RWPE2 (cell line): ENCODE data around the gene PLEKHG7.

Experiments
- ATAC-seq: fragments of 200-7000 bp; cut with Tn5 transposase; 3 replicates; pipeline ENCODE4 v1.9.1; 2021; ENCODE audit warnings: low read depth
- DNase-seq: peaks from one replicate; pipeline ENCODE4 v3.0.0-alpha.2; 2020; ENCODE audit warnings: low spot score
- H3K27ac ChIP-seq: fragments of 450-650 bp; 2 replicates; pipeline ENCODE4 v1.5.1; 2017; ENCODE audit warnings: mild to moderate bottlenecking; ENCODE audit not compliant: poor library complexity, severe bottlenecking
- H3K27me3 ChIP-seq: fragments of 250-450 bp; sonication (Bioruptor Pico); 2 replicates; pipeline ENCODE4 v1.5.1; 2021; ENCODE audit warnings: mild to moderate bottlenecking, moderate library complexity; ENCODE audit not compliant: insufficient read depth, poor library complexity, severe bottlenecking
- H3K36me3 ChIP-seq: fragments of 250-450 bp; sonication (Bioruptor Pico); 2 replicates; pipeline ENCODE4 v1.5.1; 2020; ENCODE audit warnings: low read depth, mild to moderate bottlenecking, moderate library complexity
- H3K4me1 ChIP-seq: fragments of 250-450 bp; sonication (Bioruptor Pico); 2 replicates; pipeline ENCODE4 v1.5.1; 2021; ENCODE audit warnings: mild to moderate bottlenecking, moderate library complexity; ENCODE audit not compliant: insufficient read depth, poor library complexity, severe bottlenecking
- H3K4me3 ChIP-seq: fragments of 250-450 bp; sonication (Bioruptor Pico); 2 replicates; pipeline ENCODE4 v1.5.1; 2021; ENCODE audit warnings: mild to moderate bottlenecking, moderate library complexity; ENCODE audit not compliant: severe bottlenecking
- H3K9me3 ChIP-seq: fragments of 250-450 bp; sonication (Bioruptor Pico); 2 replicates; pipeline ENCODE4 v1.5.1; 2021; ENCODE audit warnings: mild to moderate bottlenecking, moderate library complexity; ENCODE audit not compliant: severe bottlenecking
- CTCF ChIP-seq: fragments of 450-650 bp; IDR thresholded peaks from one replicate; pipeline ENCODE4 v1.5.1; 2017; ENCODE audit warnings: mild to moderate bottlenecking, moderate library complexity; ENCODE audit not compliant: poor library complexity, severe bottlenecking

Gene PLEKHG7

GRCh38 chr12:92769124-92769901, 66.5 kb downstream of the PLEKHG7 start:
- Histone ChIP-seq H3K4me3 (no peak overlapping the region), H3K4me1 (peaks cover 6% of the 10 kb centered on the region), H3K36me3 (0 out of 2 replicates have a peak, but pooled peaks cover 4% of the 10 kb centered on the region), H3K9me3 (no peaks in the 10 kb centered on the region), H3K27me3 (no peaks in the 10 kb centered on the region), H3K27ac (no peak overlapping the region)
- TF ChIP-seq CTCF: no peak
- peak; percentile 19 for ATAC-seq
- no peak for DNase-seq

GRCh38 chr12:92771001-92771400, 68.2 kb downstream of the PLEKHG7 start:
- no peak for TF ChIP-seq CTCF
- Histone ChIP-seq H3K27ac (no peak overlapping the region), H3K4me3 (no peak overlapping the region), H3K36me3 (peaks cover 13% of the 10 kb centered on the region), H3K9me3 (no peaks in the 10 kb centered on the region), H3K27me3 (no peaks in the 10 kb centered on the region), H3K4me1 (peaks cover 6% of the 10 kb centered on the region)
- ATAC-seq: no peak
- DNase-seq: no peak

GRCh38 chr12:92775416-92775815, 72.6 kb downstream of the PLEKHG7 start:
- no peak overlapping the region for H3K27ac ChIP-seq
- peaks cover 55% of the 10 kb centered on the region for H3K36me3 ChIP-seq

GRCh38 chr12:92778525-92778924, 75.7 kb downstream of the PLEKHG7 start:
- DNase-seq: no peak
- Histone ChIP-seq H3K4me3 (no peak overlapping the region), H3K36me3 (peaks cover 66% of the 10 kb centered on the region), H3K4me1 (no peaks in the 10 kb centered on the region), H3K27me3 (no peaks in the 10 kb centered on the region), H3K27ac (no peak overlapping the region), H3K9me3 (no peaks in the 10 kb centered on the region)
- TF ChIP-seq CTCF: no peak
- ATAC-seq: no peak

More at GRCh38 chr12:92775416-92775815, 72.6 kb downstream of the PLEKHG7 start:
- ATAC-seq: no peak
- DNase-seq: no peak
- TF ChIP-seq CTCF: no peak
- Histone ChIP-seq H3K27me3 (no peaks in the 10 kb centered on the region), H3K4me1 (peaks cover 3% of the 10 kb centered on the region), H3K9me3 (no peaks in the 10 kb centered on the region), H3K4me3 (no peak overlapping the region)

GRCh38 chr12:92779902-92780301, 77.1 kb downstream of the PLEKHG7 start:
- no peak overlapping the region for H3K4me3 ChIP-seq
- H3K27ac ChIP-seq: no peak overlapping the region
- no peak for ATAC-seq
- no peak for DNase-seq
- H3K9me3 ChIP-seq: no peaks in the 10 kb centered on the region
- H3K36me3 ChIP-seq: peaks cover 66% of the 10 kb centered on the region
- TF ChIP-seq CTCF: no peak
- H3K4me1 ChIP-seq: peaks cover 6% of the 10 kb centered on the region
- no peaks in the 10 kb centered on the region for H3K27me3 ChIP-seq
